HEK293 (cell line): ENCODE data around the gene KCNC1.

Experiments
- CTCF ChIA-PET: fragments of 350-600 bp; formaldehyde crosslinking; extraction: SDS; loops from one replicate; lab custom pipeline; 2021; ENCODE audit warnings: antibody characterized with exemption; lab: Yijun Ruan, JAX
- POLR2A ChIA-PET: fragments of 300-600 bp; formaldehyde crosslinking; extraction: SDS; loops from one replicate; lab custom pipeline; 2020; ENCODE audit warnings: antibody characterized with exemption, inconsistent platforms; lab: Yijun Ruan, JAX
- H3K27ac ChIP-seq: fragments of 200-500 bp; sonication (Bioruptor generic); 2 replicates; pipeline ENCODE4 v1.5.1; 2014; ENCODE audit warnings: low read depth, low read length, control low read depth, inconsistent platforms; ENCODE audit errors: extremely low read depth
- H3K36me3 ChIP-seq, 2 experiments: fragments of 200-500 bp in 1 of 2; sonication (Bioruptor generic) in 1 of 2; 1 replicate in 1 of 2; 2 replicates in 1 of 2; pipeline ENCODE4 v1.5.1; 2014 to 2017; ENCODE audit warnings: inconsistent platforms in 2 of 2, low read length in 2 of 2; ENCODE audit not compliant: control insufficient read depth in 2 of 2, insufficient read depth in 1 of 2
- H3K4me1 ChIP-seq: fragments of 200-500 bp; sonication (Bioruptor generic); 2 replicates; pipeline ENCODE4 v1.5.1; 2014; ENCODE audit warnings: mild to moderate bottlenecking, low read length, inconsistent platforms; ENCODE audit not compliant: control insufficient read depth, insufficient read depth
- H3K4me3 ChIP-seq: 2 replicates; pipeline ENCODE4 v1.5.1; 2011; ENCODE audit warnings: low read depth, mild to moderate bottlenecking, control low read depth, low read length, moderate library complexity
- H3K9me3 ChIP-seq: fragments of 200-500 bp; sonication (Bioruptor generic); 2 replicates; pipeline ENCODE4 v1.5.1; 2014; ENCODE audit warnings: low read depth, low read length, inconsistent platforms; ENCODE audit not compliant: control insufficient read depth, insufficient read depth
- BCL6B ChIP-seq: fragments of 450-650 bp; formaldehyde crosslinking; IDR thresholded peaks from 2 replicates; pipeline ENCODE4 v1.5.1; 2017; ENCODE audit warnings: missing biosample characterization, missing genetic modification characterization
- HOXC10 ChIP-seq: sonication (generic); formaldehyde crosslinking; IDR thresholded peaks from 2 replicates; pipeline ENCODE4 v1.8.1; 2023; ENCODE audit warnings: mild to moderate bottlenecking, missing genetic modification reagents
- TCF7L2 ChIP-seq: IDR thresholded peaks from 2 replicates; pipeline ENCODE4 v1.6.1; 2011; ENCODE audit warnings: low read depth, mild to moderate bottlenecking, inconsistent platforms, low read length, moderate library complexity, borderline replicate concordance
- ZBTB26 ChIP-seq: fragments of 450-650 bp; formaldehyde crosslinking; optimal IDR thresholded peaks from 2 replicates; pipeline ENCODE3; 2016; ENCODE audit warnings: missing biosample characterization, mild to moderate bottlenecking, missing genetic modification characterization
- ZBTB49 ChIP-seq: fragments of 450-650 bp; formaldehyde crosslinking; IDR thresholded peaks from 2 replicates; pipeline ENCODE4 v1.5.1; 2016; ENCODE audit warnings: missing biosample characterization, missing genetic modification characterization, low read depth
- ZNF211 ChIP-seq: fragments of 450-650 bp; formaldehyde crosslinking; IDR thresholded peaks from 2 replicates; pipeline ENCODE4 v1.5.1; 2016; ENCODE audit warnings: low read depth, missing biosample characterization, missing genetic modification characterization
- ZNF214 ChIP-seq: fragments of 450-650 bp; formaldehyde crosslinking; IDR thresholded peaks from 2 replicates; pipeline ENCODE4 v1.5.1; 2017; ENCODE audit warnings: missing biosample characterization, mild to moderate bottlenecking, missing genetic modification characterization, borderline replicate concordance
- ZNF239 ChIP-seq: fragments of 450-650 bp; formaldehyde crosslinking; IDR thresholded peaks from 2 replicates; pipeline ENCODE4 v1.5.1; 2016; ENCODE audit warnings: missing biosample characterization, missing genetic modification characterization
- ZNF24 ChIP-seq: fragments of 450-650 bp; formaldehyde crosslinking; IDR thresholded peaks from 2 replicates; pipeline ENCODE4 v1.5.1; 2016; ENCODE audit warnings: missing biosample characterization, missing genetic modification characterization
- ZNF248 ChIP-seq: fragments of 450-650 bp; formaldehyde crosslinking; IDR thresholded peaks from 2 replicates; pipeline ENCODE4 v1.5.1; 2017; ENCODE audit warnings: missing biosample characterization, missing genetic modification characterization
- ZNF280C ChIP-seq: fragments of 450-650 bp; formaldehyde crosslinking; IDR thresholded peaks from 2 replicates; pipeline ENCODE4 v1.5.1; 2016; ENCODE audit warnings: missing biosample characterization, missing genetic modification characterization
- ZNF366 ChIP-seq: fragments of 450-650 bp; formaldehyde crosslinking; conservative IDR thresholded peaks from 2 replicates; pipeline ENCODE4 v1.5.1; 2016; ENCODE audit warnings: missing biosample characterization, missing genetic modification characterization
- ZNF423 ChIP-seq: fragments of 450-650 bp; formaldehyde crosslinking; IDR thresholded peaks from 2 replicates; pipeline ENCODE4 v1.5.1; 2016; ENCODE audit warnings: missing biosample characterization, missing genetic modification characterization
- ZNF530 ChIP-seq: fragments of 450-650 bp; formaldehyde crosslinking; IDR thresholded peaks from 2 replicates; pipeline ENCODE4 v1.5.1; 2016; ENCODE audit warnings: low read depth, missing biosample characterization, missing genetic modification characterization
- ZSCAN18 ChIP-seq: fragments of 450-650 bp; formaldehyde crosslinking; IDR thresholded peaks from 2 replicates; pipeline ENCODE4 v1.5.1; 2016; ENCODE audit warnings: missing biosample characterization, missing genetic modification characterization
- ZXDB ChIP-seq: fragments of 450-650 bp; formaldehyde crosslinking; IDR thresholded peaks from 2 replicates; pipeline ENCODE4 v1.5.1; 2016; ENCODE audit warnings: missing biosample characterization, missing genetic modification characterization

The KCNC1 gene

GRCh38 chr11:17772704-17773600 is 38.4 kb downstream of the KCNC1 start:
- ChIA-PET POLR2A (no interaction called here), CTCF (interaction anchor here (0.7 to 2.2 kb wide), 3 partner anchors 12 to 68 kb away, joined by 4 to 9 read pairs (median 5); no protein-coding TSS in a partner anchor)
- Histone ChIP-seq H3K9me3 (no peaks in the 10 kb centered on the region), H3K36me3 (no peaks in the 10 kb centered on the region), H3K27ac (no peak overlapping the region)
- TF ChIP-seq HOXC10 (CRISPR knock-in tag) (no peak), ZBTB49 (tag by site-specific recombination) (no peak), ZNF366 (tag by site-specific recombination) (no peak), ZNF24 (tag by site-specific recombination) (no peak)
- TF ChIP-seq, all 188 proteins: peak for 0
- Histone ChIP-seq H3K4me3 (no peak overlapping the region), H3K4me1 (no peaks in the 10 kb centered on the region)

- no peak overlapping the region for H3K27ac ChIP-seq
- no peak for TF ChIP-seq ZNF248
- no peak for TF ChIP-seq ZBTB26 (tag by site-specific recombination)
- no peak for TF ChIP-seq BCL6B (tag by site-specific recombination)
- TF ChIP-seq, all 188 proteins: peak for 0
- POLR2A ChIA-PET = no interaction called here
- Histone ChIP-seq H3K9me3 (no peaks in the 10 kb centered on the region), H3K4me3 (no peak overlapping the region), H3K36me3 (no peaks in the 10 kb centered on the region), H3K4me1 (no peaks in the 10 kb centered on the region)
- CTCF ChIA-PET = no interaction called here
These were observed 39.1 kb downstream of the KCNC1 start for GRCh38 chr11:17773674-17774073.

- H3K4me1 ChIP-seq = no peaks in the 10 kb centered on the region
- ChIA-PET CTCF (no interaction called here), POLR2A (no interaction called here)
- H3K9me3 ChIP-seq = no peaks in the 10 kb centered on the region
- no peak overlapping the region for H3K27ac ChIP-seq
- no peak overlapping the region for H3K4me3 ChIP-seq
- no peaks in the 10 kb centered on the region for H3K36me3 ChIP-seq
- no peak for TF ChIP-seq ZNF530 (tag by site-specific recombination)
- no peak for TF ChIP-seq ZXDB (tag by site-specific recombination)
- TF ChIP-seq TCF7L2 = no peak
- TF ChIP-seq ZNF211 (tag by site-specific recombination) = no peak
- TF ChIP-seq ZNF214 = no peak
- no peak for TF ChIP-seq ZNF239 (tag by site-specific recombination)
- no peak for TF ChIP-seq ZSCAN18
- TF ChIP-seq ZNF423 (tag by site-specific recombination) = no peak
- no peak for TF ChIP-seq ZNF280C (tag by site-specific recombination)
- no peak for TF ChIP-seq ZBTB49 (tag by site-specific recombination)
- TF ChIP-seq, all 188 proteins: peak for 0
These were observed 39.9 kb downstream of the KCNC1 start for GRCh38 chr11:17774232-17775034.
